Ovary (tissue), 9 donors: Measurements from ENCODE around the gene SLC1A1. TPM values are rescaled to one million over a fixed set of nuclear protein-coding genes. Genes with fewer than 3 reads are reported as not detected.

ENCODE experiments used
- DNase-seq, 5 donors: peaks; one replicate each; pipeline ENCODE4 v3.0.0-alpha.2; 2019 to 2020
- H3K27ac ChIP-seq, 2 donors: fragments of 200-600 bp; one replicate each; pipeline versions ENCODE4 v1.5.1 to v1.8.0; 2019 to 2022
- H3K27me3 ChIP-seq: fragments of 200-600 bp; one replicate; pipeline ENCODE4 v1.8.0; 2022
- H3K36me3 ChIP-seq: fragments of 200-600 bp; sonication (generic); one replicate; pipeline ENCODE4 v1.5.1; 2019
- H3K4me1 ChIP-seq: one replicate; pipeline ENCODE4 v1.8.1; 2013; ENCODE audit warnings: mild to moderate bottlenecking, moderate library complexity; ENCODE audit not compliant: insufficient read depth
- H3K4me3 ChIP-seq: fragments of 200-600 bp; sonication (generic); one replicate; pipeline ENCODE4 v1.5.1; 2017
- H3K9me3 ChIP-seq, 2 donors: fragments of 200-600 bp in 1 of 2; sonication (generic) in 1 of 2; one replicate each; pipeline versions ENCODE4 v1.5.1 to v1.8.1; 2013 to 2019; ENCODE audit warnings: mild to moderate bottlenecking in 1 of 2, moderate library complexity in 1 of 2
- CTCF ChIP-seq, 3 donors: fragments of 450-650 bp in 2 of 3; fragments of 200-600 bp in 1 of 3; IDR thresholded peaks; one replicate each; pipeline versions ENCODE4 v1.5.1 to v1.8.0; 2016 to 2022; ENCODE audit warnings: antibody characterized with exemption in 3 of 3, mild to moderate bottlenecking in 1 of 3
- EP300 ChIP-seq: sonication (generic); formaldehyde crosslinking; IDR thresholded peaks from one replicate; pipeline ENCODE4 v1.6.1; 2017; ENCODE audit warnings: antibody characterized with exemption
- POLR2A ChIP-seq: fragments of 450-650 bp; IDR thresholded peaks from one replicate; pipeline ENCODE4 v1.6.1; 2017; ENCODE audit warnings: antibody characterized with exemption, mild to moderate bottlenecking, moderate library complexity
- WGBS, 3 donors: extraction: QIAGEN DNeasy Blood & Tissue Kit in 1 of 3; methylation state at CpG; one replicate each; pipeline versions ENCODE4 v1.1.5 to v1.1.7; 2013 to 2017; 5-methylcytosine and 5-hydroxymethylcytosine counted together
- intact Hi-C, 4 donors: fragments of 100-400 bp; cut with DNase I; formaldehyde crosslinking; loops; one replicate each; pipeline versions ENCODE4 v1.11.0 to v1.15.1; 2022 to 2023
- polyA plus RNA-seq, 2 donors: library from polyadenylated mRNA; stranded (reverse); fragments of 200-250 nt in 1 of 2; fragments of 350-450 nt in 1 of 2; fragmentation: Illumina TruSeq in 1 of 2; extraction: RNeasy Lipid Tissue Mini Kit (QIAGEN cat#74804) in 1 of 2; gene quantifications; one replicate each; pipeline ENCODE4 v1.2.3, GENCODE V29; 2013 to 2014
- total RNA-seq, 7 donors: library from RNA; depleted of rRNA in 2 of 7; stranded (reverse); fragments of >200 nt in 2 of 7; fragmentation: NEBNext Ultra II Directional in 3 of 7; extraction: Animal tissue kit (Norgen Biotek cat#: 25700) in 3 of 7; gene quantifications; one replicate each; pipeline versions ENCODE4 v1.1.0 to v1.2.4, GENCODE V29; 2016 to 2023
- donor health status: DM: no; HTN: no; CAD: no; lungs with moderate emphysema.
- donor health status: DM: no; HTN: no; CAD: no.
- donor health status: Bipolar disorder and iron deficiency.
- donor health status: DM: yes; HTN: yes; CAD: no.
- donor health status: DM: no; HTN: no; CAD: no.
- donor health status: DM: yes; HTN: yes; CAD: no.

The SLC1A1 gene
- total and polyA plus RNA-seq, 9 donors = 0.76 to 3.1 (median 1.6) TPM

DNA sequence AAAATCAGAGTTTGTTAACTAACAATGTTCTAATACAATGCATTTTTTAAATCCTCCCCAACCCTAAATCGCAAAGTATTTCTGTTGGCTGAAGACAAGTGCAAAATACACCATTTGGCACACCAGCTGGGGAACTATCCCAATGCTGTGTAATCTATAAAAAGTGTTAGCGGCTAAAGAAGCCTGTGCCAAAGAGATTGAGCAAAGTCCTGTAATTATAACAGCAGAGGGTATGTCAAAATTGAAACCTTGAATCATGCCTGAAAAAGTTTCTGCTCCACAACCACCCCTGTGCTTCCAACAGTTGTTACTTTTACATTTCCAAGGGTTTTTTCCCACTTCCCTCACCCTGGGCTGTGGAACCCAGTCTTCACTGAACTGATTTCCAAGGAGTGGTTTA is 88.7 kb downstream of the SLC1A1 start:
- WGBS, 3 donors = 32 to 39% (median 37%) methylated on average over 2 of the region's 2 CpGs
- H3K4me3 ChIP-seq = no peak overlapping the region
- H3K27ac ChIP-seq = no peak overlapping the region
- H3K27me3 ChIP-seq = no peaks in the 10 kb centered on the region
- H3K4me1 ChIP-seq = peaks cover 2% of the 10 kb centered on the region
- TF ChIP-seq CTCF (IDR thresholded peaks at IDR 0.05) = no peak
- no peak for TF ChIP-seq POLR2A
- TF ChIP-seq EP300 = no peak
- H3K9me3 ChIP-seq = no peaks in the 10 kb centered on the region
- H3K36me3 ChIP-seq = no peaks in the 10 kb centered on the region
- no peak for DNase-seq
- intact Hi-C loops = no loop called here

- 67 to 77% (median 72%) methylated on average over 2 of the region's 2 CpGs for WGBS, 3 donors
- intact Hi-C loops = no loop called here
- H3K4me1 ChIP-seq = peaks cover 2% of the 10 kb centered on the region
- H3K9me3 ChIP-seq = no peaks in the 10 kb centered on the region
- H3K4me3 ChIP-seq = no peak overlapping the region
- DNase-seq = no peak
- no peaks in the 10 kb centered on the region for H3K36me3 ChIP-seq
- no peaks in the 10 kb centered on the region for H3K27me3 ChIP-seq
- no peak overlapping the region for H3K27ac ChIP-seq
- TF ChIP-seq CTCF (IDR thresholded peaks at IDR 0.05) = no peak
- TF ChIP-seq EP300 = no peak
- TF ChIP-seq POLR2A = no peak
Observed at GRCh38 chr9:4581035-4581760, 90.9 kb downstream of the SLC1A1 start.

GRCh38 chr9:4581861-4582565 is 91.7 kb downstream of the SLC1A1 start:
- 71 to 86% (median 75%) methylated on average over 1 of the region's 1 CpG for WGBS, 3 donors
- DNase-seq = no peak

GRCh38 chr9:4583001-4583400 is 92.7 kb downstream of the SLC1A1 start:
- no peak for DNase-seq
- H3K9me3 ChIP-seq = no peaks in the 10 kb centered on the region
- WGBS, 3 donors = 92 to 94% (median 92%) methylated on average over 12 of the region's 12 CpGs
- no peak overlapping the region for H3K4me3 ChIP-seq
- H3K4me1 ChIP-seq = peaks cover 2% of the 10 kb centered on the region
- no peak overlapping the region for H3K27ac ChIP-seq
- no peak for TF ChIP-seq EP300
- TF ChIP-seq CTCF (IDR thresholded peaks at IDR 0.05) = no peak
- TF ChIP-seq POLR2A = no peak
- no peaks in the 10 kb centered on the region for H3K36me3 ChIP-seq
- H3K27me3 ChIP-seq = no peaks in the 10 kb centered on the region
- intact Hi-C loops = no loop called here

More at GRCh38 chr9:4581861-4582565, 91.7 kb downstream of the SLC1A1 start:
- H3K27ac ChIP-seq = no peak overlapping the region
- peaks cover 2% of the 10 kb centered on the region for H3K4me1 ChIP-seq
- TF ChIP-seq POLR2A (no peak), CTCF (IDR thresholded peaks at IDR 0.05) (no peak), EP300 (no peak)
- no peaks in the 10 kb centered on the region for H3K27me3 ChIP-seq
- no peaks in the 10 kb centered on the region for H3K36me3 ChIP-seq
- H3K4me3 ChIP-seq = no peak overlapping the region
- H3K9me3 ChIP-seq = no peaks in the 10 kb centered on the region
- intact Hi-C loops = no loop called here
